GM06990 (cell line): Measurements from ENCODE around the gene PSME3.

ENCODE experiments used
- DNase-seq: peaks from one replicate; pipeline ENCODE4 v3.0.0-alpha.2; 2011; ENCODE audit not compliant: insufficient read length; ENCODE audit errors: extremely low read depth
- H3K27me3 ChIP-seq: replicated peaks from 2 replicates; pipeline ENCODE4 v1.6.0; 2011; ENCODE audit warnings: low read length; ENCODE audit not compliant: control insufficient read depth, insufficient read depth
- H3K36me3 ChIP-seq: 2 replicates; pipeline ENCODE4 v1.5.1; 2011; ENCODE audit warnings: low read length; ENCODE audit not compliant: control insufficient read depth, insufficient read depth
- H3K4me3 ChIP-seq: replicated peaks from 2 replicates; pipeline ENCODE4 v1.5.1; 2011; ENCODE audit warnings: low read depth, mild to moderate bottlenecking, control low read depth, low read length
- TF ChIP-seq, protein P1 (sequence below): IDR thresholded peaks from 2 replicates; pipeline ENCODE4 v1.5.1; 2011; ENCODE audit warnings: low read length, control low read depth, mild to moderate bottlenecking, inconsistent platforms; ENCODE audit not compliant: insufficient read depth, poor library complexity, severe bottlenecking

Gene PSME3

DNA sequence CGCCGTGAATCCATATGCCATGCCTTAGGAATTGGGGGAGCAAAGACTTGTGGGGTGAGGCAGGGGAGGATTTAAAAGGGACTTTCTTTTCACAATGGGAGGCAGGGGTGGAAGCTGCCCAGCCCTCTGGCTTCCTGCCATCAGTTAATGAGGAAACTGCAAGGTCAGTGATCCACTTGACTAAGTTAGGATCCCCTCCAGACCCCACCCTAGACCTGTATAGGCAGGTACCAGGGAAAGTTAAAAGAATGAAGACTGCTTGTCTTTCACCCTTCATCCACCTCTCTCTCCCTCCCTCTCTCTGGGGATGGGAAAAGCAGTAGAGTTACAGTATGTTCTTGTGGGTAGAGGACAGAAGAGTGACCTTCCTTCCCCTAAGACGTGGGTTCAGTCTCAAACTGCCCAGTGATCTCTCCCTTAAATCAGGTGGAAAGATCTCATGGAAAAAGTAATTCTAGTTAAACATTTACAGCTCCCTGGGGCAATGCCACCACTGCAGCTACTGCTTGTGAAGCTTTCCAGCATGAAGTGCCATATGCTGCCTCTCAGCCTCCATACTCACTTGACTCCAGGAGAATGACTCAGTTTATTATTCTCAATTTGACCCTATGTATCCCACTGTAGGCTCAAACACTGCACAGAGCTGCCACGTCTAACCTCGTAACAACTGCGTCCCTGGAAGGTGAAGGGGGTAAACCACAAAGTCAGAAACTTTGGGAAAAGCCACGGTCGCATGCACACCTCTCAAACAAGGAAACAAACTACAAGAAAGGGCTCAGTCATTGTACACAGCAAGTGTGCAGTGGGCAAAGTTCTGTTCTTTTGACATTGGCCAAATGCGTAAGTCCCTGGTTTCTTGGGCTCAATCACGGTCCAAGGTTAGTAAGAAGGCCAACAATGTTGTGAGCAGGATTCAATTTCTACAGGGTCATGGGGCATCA lies 35.9 kb upstream of the PSME3 start:
- Histone ChIP-seq H3K36me3 (no peaks in the 10 kb centered on the region; the same call in none of the 2 replicates), H3K4me3 (peak overlapping the region; percentile 75), H3K27me3 (no peaks in the 10 kb centered on the region)
- no peak for DNase-seq
- TF ChIP-seq, protein P1, sequence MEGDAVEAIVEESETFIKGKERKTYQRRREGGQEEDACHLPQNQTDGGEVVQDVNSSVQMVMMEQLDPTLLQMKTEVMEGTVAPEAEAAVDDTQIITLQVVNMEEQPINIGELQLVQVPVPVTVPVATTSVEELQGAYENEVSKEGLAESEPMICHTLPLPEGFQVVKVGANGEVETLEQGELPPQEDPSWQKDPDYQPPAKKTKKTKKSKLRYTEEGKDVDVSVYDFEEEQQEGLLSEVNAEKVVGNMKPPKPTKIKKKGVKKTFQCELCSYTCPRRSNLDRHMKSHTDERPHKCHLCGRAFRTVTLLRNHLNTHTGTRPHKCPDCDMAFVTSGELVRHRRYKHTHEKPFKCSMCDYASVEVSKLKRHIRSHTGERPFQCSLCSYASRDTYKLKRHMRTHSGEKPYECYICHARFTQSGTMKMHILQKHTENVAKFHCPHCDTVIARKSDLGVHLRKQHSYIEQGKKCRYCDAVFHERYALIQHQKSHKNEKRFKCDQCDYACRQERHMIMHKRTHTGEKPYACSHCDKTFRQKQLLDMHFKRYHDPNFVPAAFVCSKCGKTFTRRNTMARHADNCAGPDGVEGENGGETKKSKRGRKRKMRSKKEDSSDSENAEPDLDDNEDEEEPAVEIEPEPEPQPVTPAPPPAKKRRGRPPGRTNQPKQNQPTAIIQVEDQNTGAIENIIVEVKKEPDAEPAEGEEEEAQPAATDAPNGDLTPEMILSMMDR = no peak

DNA sequence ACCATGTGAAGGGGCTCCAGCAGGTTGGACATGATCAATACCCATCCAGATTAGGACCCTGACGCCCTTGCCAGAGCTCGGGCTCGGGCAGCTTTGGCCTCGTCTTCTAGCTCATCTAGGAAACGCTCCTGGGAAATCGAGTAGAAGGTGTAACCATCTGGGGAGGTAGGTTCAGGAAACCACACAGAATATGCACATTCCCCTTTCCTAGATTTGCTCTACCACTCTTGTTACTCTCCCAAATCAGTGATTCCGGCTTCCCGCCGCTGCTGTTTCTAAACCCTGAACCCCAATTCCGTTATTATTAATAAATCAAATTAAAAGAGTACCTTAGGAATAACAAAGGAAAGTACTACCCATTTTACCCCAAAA lies 35.2 kb upstream of the PSME3 start:
- Histone ChIP-seq H3K4me3 (peak overlapping the region; percentile 75), H3K27me3 (no peaks in the 10 kb centered on the region), H3K36me3 (no peaks in the 10 kb centered on the region; the same call in none of the 2 replicates)
- DNase-seq = no peak
- TF ChIP-seq, protein P1 = no peak

DNA sequence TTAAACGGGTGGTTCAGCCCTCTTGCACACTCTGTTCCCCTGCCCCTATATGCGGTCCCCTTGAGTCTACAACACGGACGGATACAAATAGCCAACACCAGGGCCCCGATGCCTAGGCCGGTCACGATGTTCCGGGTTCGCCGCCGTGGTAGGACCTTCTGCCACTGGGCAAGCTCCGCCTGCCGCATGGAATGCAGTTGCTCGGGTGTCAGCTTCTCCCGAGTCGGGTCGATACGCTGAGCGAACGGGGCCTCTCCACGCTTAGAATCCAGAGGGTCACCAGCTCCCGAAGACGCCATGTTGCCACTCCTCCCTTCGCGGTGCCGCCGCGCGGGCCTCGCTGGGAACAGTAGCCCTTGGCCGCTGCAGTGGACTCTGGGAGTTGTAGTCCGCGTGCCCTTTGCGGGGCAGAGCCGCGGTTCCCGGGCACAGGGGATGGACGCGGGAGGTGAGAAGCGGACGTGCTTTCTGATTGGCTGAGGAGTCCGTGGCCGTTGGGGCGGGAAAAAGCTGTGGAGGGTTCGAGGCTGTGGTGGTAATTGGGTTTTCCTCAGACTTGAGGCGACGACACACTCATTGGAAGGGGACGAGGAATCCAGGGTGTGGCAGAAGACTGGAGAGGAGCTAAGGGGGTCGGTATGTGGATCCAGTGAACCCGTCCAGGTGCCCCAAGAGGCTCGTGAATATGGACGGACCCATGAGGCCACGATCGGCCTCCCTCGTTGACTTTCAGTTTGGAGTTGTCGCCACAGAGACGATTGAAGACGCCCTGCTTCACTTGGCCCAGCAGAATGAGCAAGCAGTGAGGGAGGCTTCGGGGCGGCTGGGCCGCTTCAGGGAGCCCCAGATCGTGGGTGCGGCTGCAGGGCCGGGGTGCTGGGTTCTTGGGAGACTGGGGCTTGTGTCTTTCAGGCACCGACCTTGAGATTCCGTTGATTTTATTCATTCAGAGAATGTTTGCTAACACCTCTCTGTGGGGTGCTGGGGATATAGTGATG lies 34.5 kb upstream of the PSME3 start, which contains the start of the genes CNTD1 and COA3:
Gene CNTD1 (plus strand): TSS at position 479 of the 998 bp plus-strand sequence. CDS start 207 bp downstream, at position 686.
Gene COA3 (minus strand): TSS at position 322 of the 998 bp plus-strand sequence. CDS start 23 bp downstream, at position 299.
- H3K4me3 ChIP-seq = peak within 1 kb of the TSS; percentile 75
- DNase-seq = peak; percentile 88

DNA sequence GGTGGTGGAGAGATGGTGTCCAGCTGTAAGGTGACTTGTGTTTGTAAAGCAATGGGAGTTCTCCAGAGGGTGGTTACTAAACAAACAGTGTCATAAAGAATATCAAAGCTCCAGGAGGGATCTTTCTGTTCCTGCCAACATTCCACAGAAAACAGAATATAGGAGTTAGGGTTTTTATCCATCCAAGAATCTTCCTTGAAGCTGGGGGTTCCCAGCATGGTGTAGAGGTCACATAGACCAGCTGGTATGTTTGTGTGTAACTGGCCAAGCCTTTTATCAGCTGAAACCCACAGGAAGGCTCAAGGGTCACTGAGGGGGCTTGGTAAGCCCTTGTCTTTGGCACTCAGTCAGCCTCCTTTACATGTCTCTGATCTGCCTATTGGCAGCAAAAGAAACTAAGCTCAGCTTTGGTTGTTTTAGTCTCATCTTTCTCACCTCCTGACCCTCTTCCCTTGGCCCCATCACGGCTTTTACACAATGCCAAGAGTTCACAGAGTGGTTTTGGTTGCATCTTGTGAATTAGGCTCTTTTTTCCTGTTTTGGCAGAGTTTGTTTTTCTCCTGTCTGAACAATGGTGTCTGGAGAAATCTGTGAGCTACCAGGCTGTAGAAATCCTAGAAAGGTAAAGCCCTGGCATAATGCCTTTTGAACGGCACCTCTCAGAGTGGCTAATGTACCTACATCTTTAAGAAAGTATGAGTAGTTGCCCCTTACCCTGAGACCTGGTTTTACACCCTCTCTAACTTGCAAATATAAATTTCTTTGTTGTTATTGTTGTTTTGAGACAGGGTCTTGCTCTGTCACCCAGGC lies 29.9 kb upstream of the PSME3 start:
- Histone ChIP-seq H3K4me3 (no peak overlapping the region), H3K27me3 (no peaks in the 10 kb centered on the region), H3K36me3 (no peaks in the 10 kb centered on the region)
- TF ChIP-seq, protein P1 = no peak
- DNase-seq = no peak

More for the DNA sequence above, 34.5 kb upstream of the PSME3 start, which contains the start of the genes CNTD1 and COA3:
- H3K36me3 ChIP-seq = no peaks in the 10 kb centered on the region; the same call in none of the 2 replicates
- TF ChIP-seq, protein P1 = no peak
- H3K27me3 ChIP-seq = no peaks in the 10 kb centered on the region

DNA sequence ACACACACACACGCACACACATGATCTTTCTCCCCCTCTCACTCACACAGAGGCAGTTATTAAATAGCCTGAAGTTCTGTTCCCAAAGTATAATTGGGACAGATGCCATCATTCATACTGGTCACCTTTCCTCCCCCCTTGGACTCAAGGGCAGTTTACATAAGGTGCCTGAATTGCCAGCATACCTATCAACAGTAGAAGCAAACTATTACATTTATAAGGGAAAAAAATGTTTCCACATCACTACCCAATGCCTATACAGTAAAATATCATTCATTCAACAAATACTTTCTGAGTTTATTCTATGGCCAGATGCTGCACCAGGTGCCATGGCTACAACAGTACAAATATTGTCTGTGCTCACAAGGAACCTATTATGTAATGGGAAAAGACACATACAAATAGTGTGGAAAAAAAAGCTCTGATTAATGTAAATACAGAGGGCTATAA lies 28.3 kb upstream of the PSME3 start:
- DNase-seq = no peak
- TF ChIP-seq, protein P1 = no peak
- peaks cover 2% of the 10 kb centered on the region; the same call in 1 of the 2 replicates for H3K36me3 ChIP-seq
- H3K4me3 ChIP-seq = no peak overlapping the region
- no peaks in the 10 kb centered on the region for H3K27me3 ChIP-seq
